Measurements from ENCODE around the gene IL10RA. TPM values are rescaled to one million over a fixed set of nuclear protein-coding genes. Genes with fewer than 3 reads are reported as not detected.

IL10RA gene
- total and polyA plus RNA-seq, 4 donors = 2.3 to 11.6 (median 9.2) TPM

- no peaks in the 10 kb centered on the region for H3K4me1 ChIP-seq (ENCODE audit: control insufficient read depth in 4 of 4, insufficient read depth in 4 of 4, low read length in 3 of 4)
- H3K9me3 ChIP-seq (ENCODE audit: control insufficient read depth in 4 of 4, low read length in 3 of 4) = no peaks in the 10 kb centered on the region
- 81% methylated on average over 4 of the region's 4 CpGs for WGBS
- H3K27ac ChIP-seq (ENCODE audit: low read depth in 1 of 2, low read length in 2 of 2) = no peak overlapping the region
- H3K36me3 ChIP-seq (ENCODE audit: control insufficient read depth in 4 of 4, insufficient read depth in 3 of 4, low read depth in 1 of 4, low read length in 3 of 4) = no peaks in the 10 kb centered on the region
- H3K27me3 ChIP-seq (ENCODE audit: control insufficient read depth in 4 of 4, insufficient read depth in 4 of 4, low read length in 3 of 4) = no peaks in the 10 kb centered on the region
- TF ChIP-seq SP1 (IDR thresholded peaks at IDR 0.05) (no peak), YY1 (IDR thresholded peaks at IDR 0.05) (no peak), ATF3 (IDR thresholded peaks at IDR 0.05) (no peak), GABPA (IDR thresholded peaks at IDR 0.05 in 1 of 2, conservative IDR thresholded peaks at IDR 0.05 in 1 of 2) (no peak), MAX (IDR thresholded peaks at IDR 0.05) (no peak), ZBTB33 (IDR thresholded peaks at IDR 0.05) (no peak), JUND (IDR thresholded peaks at IDR 0.05) (no peak), NR2F2 (IDR thresholded peaks at IDR 0.05) (no peak), EGR1 (IDR thresholded peaks at IDR 0.05; ENCODE audit: low read depth in 2 of 2) (no peak), FOXA1 (IDR thresholded peaks at IDR 0.05) (no peak), RXRA (IDR thresholded peaks at IDR 0.05) (no peak), HNF4G (IDR thresholded peaks at IDR 0.05) (no peak), CTCF (IDR thresholded peaks at IDR 0.05; ENCODE audit: low read depth, low read length, missing input control) (no peak), RAD21 (IDR thresholded peaks at IDR 0.05) (no peak), FOXA2 (IDR thresholded peaks at IDR 0.05) (no peak), HNF4A (conservative IDR thresholded peaks at IDR 0.05) (no peak), TAF1 (conservative IDR thresholded peaks at IDR 0.05) (no peak), REST (IDR thresholded peaks at IDR 0.05) (no peak)
- DNase-seq (ENCODE audit: low spot score) = no peak
- H3K4me3 ChIP-seq (ENCODE audit: low read depth in 1 of 3, low read length in 3 of 3) = no peak overlapping the region
- H3K9ac ChIP-seq (ENCODE audit: low read depth in 1 of 2, low read length in 2 of 2) = no peak overlapping the region
Measured at GRCh38 chr11:118027694-118028093, 41.5 kb downstream of the IL10RA start.

All from liver (tissue), 9 donors.